Endothelial cell (in vitro differentiated cells): ENCODE data around the gene KRT6C. TPM values are rescaled to one million over a fixed set of nuclear protein-coding genes. Genes with fewer than 3 reads are reported as not detected.

Experiments used
- DNase-seq: peaks from one replicate; pipeline ENCODE4 v3.0.0; 2021; ENCODE audit warnings: low spot score
- H3K27ac Mint-ChIP-seq: one replicate; pipeline ENCODE4 v1.8.0; 2021; ENCODE audit warnings: mixed read lengths, inconsistent platforms; ENCODE audit not compliant: unreplicated experiment
- H3K27me3 Mint-ChIP-seq: one replicate; pipeline ENCODE4 v1.8.0; 2021; ENCODE audit warnings: mild to moderate bottlenecking, moderate library complexity, mixed read lengths, inconsistent platforms; ENCODE audit not compliant: unreplicated experiment
- H3K36me3 Mint-ChIP-seq: one replicate; pipeline ENCODE4 v1.8.0; 2021; ENCODE audit warnings: mild to moderate bottlenecking, low read depth, mixed read lengths, inconsistent platforms; ENCODE audit not compliant: unreplicated experiment
- H3K4me1 Mint-ChIP-seq: one replicate; pipeline ENCODE4 v1.8.0; 2021; ENCODE audit warnings: mild to moderate bottlenecking, mixed read lengths, inconsistent platforms; ENCODE audit not compliant: unreplicated experiment
- H3K4me3 Mint-ChIP-seq: one replicate; pipeline ENCODE4 v1.8.0; 2021; ENCODE audit warnings: mild to moderate bottlenecking, mixed read lengths, inconsistent platforms; ENCODE audit not compliant: unreplicated experiment
- H3K9me3 Mint-ChIP-seq: one replicate; pipeline ENCODE4 v1.8.0; 2021; ENCODE audit warnings: mixed read lengths, inconsistent platforms; ENCODE audit not compliant: unreplicated experiment
- CTCF ChIP-seq: fragments of 200-600 bp; sonication (generic); IDR thresholded peaks from one replicate; pipeline ENCODE4 v1.5.0; 2021; ENCODE audit warnings: antibody characterized with exemption; ENCODE audit not compliant: unreplicated experiment
- total RNA-seq: library from RNA; stranded (reverse); fragmentation: NEBNext Ultra II Directional; extraction: Animal tissue kit (Norgen Biotek cat#: 25700); gene quantifications from one replicate; pipeline ENCODE4 v1.2.1, GENCODE V29; 2021; ENCODE audit not compliant: unreplicated experiment

The KRT6C gene
- total RNA-seq, 1 donor from 2014 or later, result not detected

DNA sequence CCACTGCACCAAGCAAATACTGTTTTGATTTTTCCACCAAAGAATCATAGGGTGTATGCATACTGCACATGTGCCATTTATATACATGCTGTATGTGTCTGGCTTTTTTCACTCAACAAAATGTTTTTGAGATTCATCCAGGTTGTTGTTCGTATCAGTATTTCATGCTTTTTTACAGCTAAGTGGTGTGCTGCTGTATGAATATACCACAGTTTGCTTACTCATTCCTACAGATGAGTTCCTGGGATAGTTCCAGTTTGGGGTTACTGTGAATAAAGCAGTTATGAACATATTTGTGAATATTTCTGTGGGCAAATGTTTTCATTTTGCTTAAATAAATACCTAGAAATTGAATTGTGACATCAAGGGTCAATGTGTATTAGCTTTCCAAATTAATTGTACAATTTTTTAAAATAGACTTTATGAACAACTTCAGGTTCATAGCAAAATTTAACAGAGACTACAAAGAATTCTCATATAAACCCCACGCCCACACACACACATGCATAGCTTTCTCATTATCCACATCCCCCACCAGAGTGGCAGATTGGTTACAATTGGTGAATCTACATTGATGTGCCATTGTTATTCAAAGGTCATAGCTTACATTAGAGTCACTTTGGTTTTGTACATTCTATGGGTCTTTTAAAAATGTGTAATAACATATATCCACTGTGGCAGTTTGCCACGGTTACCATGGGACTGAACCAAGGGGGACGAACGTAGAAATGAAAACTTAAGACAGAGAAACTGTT, 26.4 kb upstream of the KRT6C start:
- Mint-ChIP-seq H3K27me3 (no peaks in the 10 kb centered on the region), H3K9me3 (no peaks in the 10 kb centered on the region), H3K4me1 (peaks cover 8% of the 10 kb centered on the region), H3K4me3 (no peak overlapping the region), H3K36me3 (no peaks in the 10 kb centered on the region), H3K27ac (no peak overlapping the region)
- TF ChIP-seq CTCF, result no peak
- no peak for DNase-seq

- Mint-ChIP-seq H3K36me3 (no peaks in the 10 kb centered on the region), H3K4me1 (peaks cover 8% of the 10 kb centered on the region), H3K4me3 (no peak overlapping the region), H3K27me3 (peaks cover 4% of the 10 kb centered on the region), H3K9me3 (no peaks in the 10 kb centered on the region), H3K27ac (no peak overlapping the region)
- TF ChIP-seq CTCF, result no peak
- DNase-seq, result no peak
Measured at GRCh38 chr12:52498946-52499345, 25.3 kb upstream of the KRT6C start.

- TF ChIP-seq CTCF, result no peak
- no peak for DNase-seq
- Mint-ChIP-seq H3K9me3 (no peaks in the 10 kb centered on the region), H3K36me3 (no peaks in the 10 kb centered on the region), H3K27ac (no peak overlapping the region), H3K4me1 (peaks cover 8% of the 10 kb centered on the region), H3K4me3 (no peak overlapping the region), H3K27me3 (peaks cover 6% of the 10 kb centered on the region)
Measured at GRCh38 chr12:52497975-52498374, 24.4 kb upstream of the KRT6C start.

DNA sequence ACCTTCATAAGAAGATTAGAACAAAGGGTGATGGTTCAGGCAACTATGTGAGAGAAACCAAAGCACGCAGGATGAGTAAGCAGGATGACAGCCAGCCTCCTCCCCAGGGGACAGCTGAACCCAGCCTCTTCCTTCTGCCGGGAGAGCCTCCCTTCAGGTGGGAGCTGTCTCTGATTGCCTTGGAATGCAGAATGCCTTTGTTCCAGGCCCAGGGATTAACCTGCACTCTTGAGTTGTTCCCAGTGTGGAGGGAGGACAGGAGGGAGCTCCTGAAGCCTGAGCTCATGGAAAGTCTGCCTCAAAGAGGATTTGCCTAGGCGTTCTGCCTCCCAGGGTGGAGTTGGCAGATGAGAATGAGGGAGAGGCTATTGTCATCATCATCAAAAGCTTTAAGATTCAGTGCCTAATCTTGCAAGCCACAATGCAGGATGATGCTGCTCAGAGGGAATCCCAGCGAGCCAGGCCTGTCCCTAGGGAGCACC, 23.0 kb upstream of the KRT6C start:
- Mint-ChIP-seq H3K27me3 (peaks cover 6% of the 10 kb centered on the region), H3K36me3 (no peaks in the 10 kb centered on the region), H3K4me1 (peaks cover 8% of the 10 kb centered on the region), H3K9me3 (no peaks in the 10 kb centered on the region), H3K27ac (no peak overlapping the region), H3K4me3 (no peak overlapping the region)
- no peak for DNase-seq
- TF ChIP-seq CTCF, result no peak

GRCh38 chr12:52496054-52496453, 22.4 kb upstream of the KRT6C start:
- Mint-ChIP-seq H3K9me3 (no peaks in the 10 kb centered on the region), H3K4me1 (peaks cover 8% of the 10 kb centered on the region), H3K27ac (no peak overlapping the region), H3K36me3 (no peaks in the 10 kb centered on the region), H3K4me3 (no peak overlapping the region), H3K27me3 (peaks cover 6% of the 10 kb centered on the region)
- DNase-seq, result no peak
- no peak for TF ChIP-seq CTCF
